Measurements from ENCODE around the gene EPB41. TPM values are rescaled to one million over a fixed set of nuclear protein-coding genes. Genes with fewer than 3 reads are reported as not detected.
A peak's percentile ranks its signal among the peaks of the same experiment; 100 is the strongest.

The EPB41 gene
- total and polyA plus RNA-seq, 9 of the 15 experiments (the other 6 are each of a cell fraction or from before 2014, with no cell fraction given): 3.7 to 213 (median 141) TPM

DNA sequence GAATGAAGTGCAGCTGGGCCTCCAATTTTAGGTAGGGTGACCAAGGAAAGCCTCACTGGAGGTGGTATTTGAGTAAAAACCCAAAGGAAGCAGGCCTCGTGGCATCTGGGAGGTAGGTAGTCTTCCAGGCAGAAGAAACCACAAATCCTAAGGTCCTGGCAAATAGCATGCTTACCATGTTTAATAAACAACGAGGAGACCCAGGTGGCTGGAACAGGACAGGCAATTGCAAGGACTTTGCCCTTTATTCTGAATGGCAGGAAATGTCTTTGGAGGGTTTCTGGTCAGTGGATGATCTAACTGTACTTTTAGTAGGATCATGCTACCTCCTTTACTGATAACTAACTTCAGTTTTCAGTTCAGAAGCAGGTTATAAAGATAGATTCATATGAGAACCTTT is 52.2 kb downstream of the EPB41 start (continued):
- TF ChIP-seq CEBPB (tag; IDR thresholded peaks at IDR 0.05): no peak

DNA sequence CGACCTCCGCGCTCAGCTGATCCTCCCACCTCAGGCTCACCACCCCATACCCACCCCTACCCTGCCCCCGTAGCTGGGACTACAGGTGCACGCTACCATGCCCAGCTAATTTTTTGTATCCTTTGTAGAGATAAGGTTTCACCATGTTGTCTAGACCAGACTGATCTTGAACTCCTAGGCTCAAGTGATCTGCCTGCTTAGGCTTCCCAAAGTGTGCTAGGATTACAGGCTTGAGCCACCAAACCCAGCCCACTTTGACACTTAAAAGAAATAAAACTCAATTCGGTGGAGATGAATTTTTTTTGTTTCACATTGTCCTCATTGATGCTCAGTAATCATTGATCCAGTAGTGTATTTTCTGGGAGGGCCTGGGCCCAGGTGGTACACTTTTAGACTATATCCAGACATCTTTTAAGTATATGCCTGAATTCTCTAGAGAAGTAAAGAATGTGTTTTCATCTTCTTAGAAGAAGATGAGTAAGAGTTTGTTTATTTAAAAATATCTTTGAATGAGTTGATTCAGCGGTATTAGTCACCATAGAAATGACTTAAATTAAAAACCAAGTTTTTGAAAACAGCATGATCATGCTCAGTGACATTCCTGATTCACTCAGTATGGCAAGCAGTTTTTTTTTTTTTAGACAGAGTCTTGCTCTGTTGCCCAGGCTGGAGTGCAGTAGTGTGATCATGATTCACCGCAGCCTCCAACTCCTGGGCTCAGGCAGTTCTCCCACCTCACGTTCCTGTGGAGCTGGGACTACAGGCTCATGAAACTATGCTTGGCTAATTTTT is 57.8 kb downstream of the EPB41 start:
- FAIRE-seq: peak; percentile 48
- no peak overlapping the region for H3K4me3 ChIP-seq
- intact Hi-C loops (cut with micrococcal nuclease) (no loop called here), in situ Hi-C loops (cut with MboI) (no loop called here)
- BruUV-seq (replicated peaks): no TSS peak
- H4K20me1 ChIP-seq (replicated peaks; ENCODE audit: control insufficient read depth, insufficient read depth, low read length): no peaks in the 10 kb centered on the region
- peaks cover 19% of the 10 kb centered on the region; the same call in 2 of the 3 replicates for H3K36me3 ChIP-seq (ENCODE audit: control insufficient read depth, insufficient read depth, low read length)
- no peaks in the 10 kb centered on the region for H3K9me1 ChIP-seq (ENCODE audit: control insufficient read depth, insufficient read depth, low read length)
- no peaks in the 10 kb centered on the region for H3K27me3 ChIP-seq (ENCODE audit: control insufficient read depth in 2 of 2, insufficient read depth in 2 of 2, low read length in 2 of 2)
- peaks cover 7 to 27% of the 10 kb centered on the region in 2 experiments; a peak in 2 of 5 replicates for H3K4me1 ChIP-seq (replicated peaks in 1 of 2; ENCODE audit: control insufficient read depth in 2 of 2, insufficient read depth in 2 of 2, low read length in 2 of 2)
- H3K27ac ChIP-seq (ENCODE audit: extremely low read depth, low read depth, low read length): 0 out of 3 replicates have a peak overlapping the region, but pooled peaks have one; percentile 11
- H2AFZ ChIP-seq (ENCODE audit: low read depth, low read length): no peak overlapping the region
- peaks cover 82% of the 10 kb centered on the region for H3K79me2 ChIP-seq (ENCODE audit: control insufficient read depth, insufficient read depth, low read length)
- ChIA-PET CTCF (ENCODE audit: low intra/inter-chr PET ratio) (no interaction called here), POLR2A (interaction anchor here (0.6 to 2.4 kb wide), 8 partner anchors 8 to 45 kb away, joined by 3 to 8 read pairs (median 4); no protein-coding TSS in a partner anchor)
- 52% methylated on average over 7 of the region's 9 CpGs for WGBS (ENCODE audit: insufficient coverage, low coverage, missing lambda C conversion rate)
- no peak for DNase-seq (ENCODE audit: extremely low read depth in 1 of 4, low spot score in 3 of 4)
- ATAC-seq: peak; percentile 48
- no peaks in the 10 kb centered on the region for H3K9me3 ChIP-seq (replicated peaks; ENCODE audit: control insufficient read depth, insufficient read depth, low read depth, low read length)
- no peak overlapping the region; a peak in 1 of 4 replicates for H3K9ac ChIP-seq (ENCODE audit: insufficient read depth in 1 of 2, low read depth in 2 of 2, low read length in 2 of 2)
- H3K4me2 ChIP-seq (ENCODE audit: insufficient read depth, low read length): no peak overlapping the region
- TF ChIP-seq, protein P1, sequence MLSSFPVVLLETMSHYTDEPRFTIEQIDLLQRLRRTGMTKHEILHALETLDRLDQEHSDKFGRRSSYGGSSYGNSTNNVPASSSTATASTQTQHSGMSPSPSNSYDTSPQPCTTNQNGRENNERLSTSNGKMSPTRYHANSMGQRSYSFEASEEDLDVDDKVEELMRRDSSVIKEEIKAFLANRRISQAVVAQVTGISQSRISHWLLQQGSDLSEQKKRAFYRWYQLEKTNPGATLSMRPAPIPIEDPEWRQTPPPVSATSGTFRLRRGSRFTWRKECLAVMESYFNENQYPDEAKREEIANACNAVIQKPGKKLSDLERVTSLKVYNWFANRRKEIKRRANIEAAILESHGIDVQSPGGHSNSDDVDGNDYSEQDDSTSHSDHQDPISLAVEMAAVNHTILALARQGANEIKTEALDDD (IDR thresholded peaks at IDR 0.05): no peak
- TF ChIP-seq, protein P2, sequence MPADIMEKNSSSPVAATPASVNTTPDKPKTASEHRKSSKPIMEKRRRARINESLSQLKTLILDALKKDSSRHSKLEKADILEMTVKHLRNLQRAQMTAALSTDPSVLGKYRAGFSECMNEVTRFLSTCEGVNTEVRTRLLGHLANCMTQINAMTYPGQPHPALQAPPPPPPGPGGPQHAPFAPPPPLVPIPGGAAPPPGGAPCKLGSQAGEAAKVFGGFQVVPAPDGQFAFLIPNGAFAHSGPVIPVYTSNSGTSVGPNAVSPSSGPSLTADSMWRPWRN (IDR thresholded peaks at IDR 0.05; ENCODE audit: low read depth): no peak
- TF ChIP-seq ZNF316 (IDR thresholded peaks at IDR 0.05) (peak; percentile 72), ETV6 (IDR thresholded peaks at IDR 0.05; ENCODE audit: borderline replicate concordance in 1 of 2, low read depth in 2 of 2, low read length in 1 of 2) (no peak), ETV6 (CRISPR knock-in tag; IDR thresholded peaks at IDR 0.05; ENCODE audit: borderline replicate concordance) (0 out of 2 replicates have a peak, but pooled peaks have one; percentile 21), ZNF384 (IDR thresholded peaks at IDR 0.05; ENCODE audit: low read depth, low read length) (peak; percentile 82), FOSL1 (tag; conservative IDR thresholded peaks at IDR 0.05) (peak; percentile 76), NRF1 (conservative IDR thresholded peaks at IDR 0.05 in 1 of 2, IDR thresholded peaks at IDR 0.05 in 1 of 2) (peak; percentile 52 to 60; a peak in 2 of 4 replicates), C11orf30 (IDR thresholded peaks at IDR 0.05; ENCODE audit: low read depth) (peak; percentile 48), SMARCA5 (IDR thresholded peaks at IDR 0.05) (peak; percentile 59; the same call in 1 of the 2 replicates), ZNF121 (CRISPR knock-in tag; conservative IDR thresholded peaks at IDR 0.05) (peak; percentile 92), RFX1 (IDR thresholded peaks at IDR 0.05) (0 out of 2 replicates have a peak, but pooled peaks have one; percentile 12)
- TF ChIP-seq, protein P3, sequence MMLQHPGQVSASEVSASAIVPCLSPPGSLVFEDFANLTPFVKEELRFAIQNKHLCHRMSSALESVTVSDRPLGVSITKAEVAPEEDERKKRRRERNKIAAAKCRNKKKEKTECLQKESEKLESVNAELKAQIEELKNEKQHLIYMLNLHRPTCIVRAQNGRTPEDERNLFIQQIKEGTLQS (IDR thresholded peaks at IDR 0.05): peak; percentile 58; the same call in 1 of the 2 replicates
- TF ChIP-seq, protein P3 (CRISPR knock-in tag; conservative IDR thresholded peaks at IDR 0.05): no peak
- TF ChIP-seq, protein P4, sequence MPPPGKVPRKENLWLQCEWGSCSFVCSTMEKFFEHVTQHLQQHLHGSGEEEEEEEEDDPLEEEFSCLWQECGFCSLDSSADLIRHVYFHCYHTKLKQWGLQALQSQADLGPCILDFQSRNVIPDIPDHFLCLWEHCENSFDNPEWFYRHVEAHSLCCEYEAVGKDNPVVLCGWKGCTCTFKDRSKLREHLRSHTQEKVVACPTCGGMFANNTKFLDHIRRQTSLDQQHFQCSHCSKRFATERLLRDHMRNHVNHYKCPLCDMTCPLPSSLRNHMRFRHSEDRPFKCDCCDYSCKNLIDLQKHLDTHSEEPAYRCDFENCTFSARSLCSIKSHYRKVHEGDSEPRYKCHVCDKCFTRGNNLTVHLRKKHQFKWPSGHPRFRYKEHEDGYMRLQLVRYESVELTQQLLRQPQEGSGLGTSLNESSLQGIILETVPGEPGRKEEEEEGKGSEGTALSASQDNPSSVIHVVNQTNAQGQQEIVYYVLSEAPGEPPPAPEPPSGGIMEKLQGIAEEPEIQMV (tag; conservative IDR thresholded peaks at IDR 0.05; ENCODE audit: low read depth): no peak
